OCI-LY7 (cell line): ENCODE measurements around the gene CCDC148. TPM values are rescaled to one million over a fixed set of nuclear protein-coding genes. Genes with fewer than 3 reads are reported as not detected.
A peak's percentile ranks its signal among the peaks of the same experiment; 100 is the strongest.

Source experiments
- BruUV-seq: library from RNA; stranded (reverse); fragments of 400-500 nt; replicated peaks from 2 replicates; lab custom pipeline; 2021; lab: Mats Ljungman, UMichigan
- CTCF ChIA-PET: fragments of 300-600 bp; sonication (Branson Sonifier 250); formaldehyde crosslinking; loops from one replicate; lab custom pipeline; 2022; ENCODE audit warnings: antibody characterized with exemption; ENCODE audit not compliant: unreplicated experiment; lab: Charles Lee
- POLR2A ChIA-PET: fragments of 300-600 bp; sonication (Branson Sonifier 250); formaldehyde crosslinking; loops from one replicate; lab custom pipeline; 2022; ENCODE audit warnings: antibody characterized with exemption; lab: Charles Lee
- DNase-seq: peaks from one replicate; pipeline ENCODE4 v3.0.0-alpha.2; 2015; ENCODE audit warnings: low spot score
- H2AFZ ChIP-seq: fragments of 200-600 bp; sonication (generic), shearing (Covaris generic); 2 replicates; pipeline ENCODE4 v1.6.1; 2014; ENCODE audit warnings: mild to moderate bottlenecking, antibody characterized with exemption, low read length, moderate library complexity
- H3K27ac ChIP-seq: fragments of 200-600 bp; sonication (generic); 2 replicates; pipeline ENCODE4 v1.5.1; 2014; ENCODE audit warnings: mixed run types, low read depth, mild to moderate bottlenecking, moderate library complexity, low read length, inconsistent platforms; ENCODE audit not compliant: poor library complexity, severe bottlenecking
- H3K36me3 ChIP-seq: fragments of 200-600 bp; sonication (generic); 2 replicates; pipeline ENCODE4 v1.6.1; 2014; ENCODE audit warnings: mild to moderate bottlenecking, antibody characterized with exemption, low read length, moderate library complexity, mixed read lengths; ENCODE audit not compliant: insufficient read depth
- H3K4me1 ChIP-seq: fragments of 200-600 bp; sonication (generic); 2 replicates; pipeline ENCODE4 v1.5.1; 2014; ENCODE audit warnings: mild to moderate bottlenecking, low read length; ENCODE audit not compliant: insufficient read depth, poor library complexity, severe bottlenecking
- H3K4me2 ChIP-seq: fragments of 200-600 bp; sonication (generic); 2 replicates; pipeline ENCODE4 v1.6.1; 2014; ENCODE audit warnings: mild to moderate bottlenecking, low read length
- H3K4me3 ChIP-seq: fragments of 200-600 bp; sonication (generic); 2 replicates; pipeline ENCODE4 v1.5.1; 2014; ENCODE audit warnings: mild to moderate bottlenecking, low read depth, low read length; ENCODE audit not compliant: poor library complexity, severe bottlenecking
- H3K79me2 ChIP-seq: fragments of 200-600 bp; sonication (generic); 2 replicates; pipeline ENCODE4 v1.6.1; 2016; ENCODE audit warnings: low read depth, mild to moderate bottlenecking, low read length, moderate library complexity, mixed read lengths; ENCODE audit not compliant: insufficient read depth
- H3K9me2 ChIP-seq: fragments of 200-600 bp; sonication (generic); 2 replicates; pipeline ENCODE4 v1.6.1; 2016; ENCODE audit warnings: mild to moderate bottlenecking, low read length, mixed read lengths; ENCODE audit not compliant: insufficient read depth
- H3K9me3 ChIP-seq: fragments of 200-600 bp; sonication (generic); 2 replicates; pipeline ENCODE4 v1.6.1; 2014; ENCODE audit warnings: mild to moderate bottlenecking, mixed run types, low read length, mixed read lengths
- H4K20me1 ChIP-seq: fragments of 200-600 bp; sonication (generic); 2 replicates; pipeline ENCODE4 v1.6.1; 2014; ENCODE audit warnings: mild to moderate bottlenecking, antibody characterized with exemption, low read length, moderate library complexity, mixed read lengths; ENCODE audit not compliant: insufficient read depth
- CTCF ChIP-seq: fragments of 200-600 bp; sonication (generic); conservative IDR thresholded peaks from 2 replicates; pipeline ENCODE4 v1.5.1; 2014; ENCODE audit warnings: mild to moderate bottlenecking, antibody characterized with exemption, low read length, moderate library complexity, mixed read lengths
- EZH2phosphoT487 ChIP-seq: fragments of 200-600 bp; sonication (generic); IDR thresholded peaks from 2 replicates; pipeline ENCODE4 v1.6.1; 2018; ENCODE audit warnings: low read depth, borderline replicate concordance, mild to moderate bottlenecking, mixed run types, antibody characterized with exemption, low read length, moderate library complexity, mixed read lengths
- intact Hi-C: fragments of 100-400 bp; cut with micrococcal nuclease; formaldehyde crosslinking; loops from one replicate; pipeline ENCODE4 v1.10.0; 2022; ENCODE audit not compliant: unreplicated experiment
- total RNA-seq, 2 experiments: library from RNA; depleted of rRNA in 1 of 2; stranded (reverse); fragments of >200 nt in 1 of 2; shearing (Covaris generic) in 1 of 2; gene quantifications; 2 replicates each; pipeline ENCODE4 v1.2.3, GENCODE V29; 2014 to 2022

CCDC148 gene
- total RNA-seq, 2 experiments from 2014 or later = 0.19 to 0.99 TPM

- DNase-seq = no peak
- H3K9me2 ChIP-seq = no peaks in the 10 kb centered on the region
- ChIA-PET CTCF (no interaction called here), POLR2A (interaction anchor here (0.7 to 0.9 kb wide), 2 partner anchors 12 to 74 kb away, joined by 3 read pairs; no protein-coding TSS in a partner anchor)
- H3K4me1 ChIP-seq = peaks cover 26% of the 10 kb centered on the region
- peaks cover 37% of the 10 kb centered on the region for H3K79me2 ChIP-seq
- H3K4me2 ChIP-seq = peak overlapping the region; percentile 99
- TSS peak; percentile 42 for BruUV-seq
- H4K20me1 ChIP-seq = peaks cover 45% of the 10 kb centered on the region
- no peak for TF ChIP-seq EZH2phosphoT487
- no peak for TF ChIP-seq CTCF
- H3K36me3 ChIP-seq = no peaks in the 10 kb centered on the region
- no peak overlapping the region for H2AFZ ChIP-seq
- intact Hi-C loops = loop anchor here (5.0 to 10.0 kb wide), 3 partner anchors 293 to 1017 kb away; partner anchors contain the start of genes ACVR1 and CYTIP
- peak overlapping the region; percentile 80 for H3K4me3 ChIP-seq
- no peak overlapping the region for H3K27ac ChIP-seq
- H3K9me3 ChIP-seq = no peaks in the 10 kb centered on the region
Measured at GRCh38 chr2:158459161-158460003, 2.8 kb upstream of the CCDC148 start.

- POLR2A ChIA-PET = interaction anchor here (0.6 to 1.3 kb wide), 6 partner anchors 13 to 561 kb away, joined by 3 to 7 read pairs (median 3); no protein-coding TSS in a partner anchor
- no peak for DNase-seq
- H3K4me2 ChIP-seq = peak overlapping the region; percentile 99
- intact Hi-C loops = loop anchor here (5.0 to 10.0 kb wide), 3 partner anchors 294 to 1016 kb away; partner anchors contain the start of genes ACVR1 and CYTIP
- CTCF ChIA-PET = no interaction called here
- peaks cover 26% of the 10 kb centered on the region for H3K4me1 ChIP-seq
- H3K9me2 ChIP-seq = no peaks in the 10 kb centered on the region
- no peak overlapping the region for H3K27ac ChIP-seq
- no peaks in the 10 kb centered on the region for H3K36me3 ChIP-seq
- no TSS peak for BruUV-seq
- peaks cover 37% of the 10 kb centered on the region for H3K79me2 ChIP-seq
- TF ChIP-seq EZH2phosphoT487 (no peak), CTCF (no peak)
- no peaks in the 10 kb centered on the region for H3K9me3 ChIP-seq
- peak overlapping the region; percentile 80 for H3K4me3 ChIP-seq
- no peak overlapping the region for H2AFZ ChIP-seq
- H4K20me1 ChIP-seq = peaks cover 37% of the 10 kb centered on the region
Measured at GRCh38 chr2:158458617-158458920, 2.0 kb upstream of the CCDC148 start.
